Chondrocyte (in vitro differentiated cells): ENCODE results near the gene TMEM138. TPM values are rescaled to one million over a fixed set of nuclear protein-coding genes. Genes with fewer than 3 reads are reported as not detected.

Experiments
- DNase-seq: peaks from one replicate; pipeline ENCODE4 v3.0.0; 2021; ENCODE audit warnings: mixed read lengths, low spot score
- H3K27ac Mint-ChIP-seq: one replicate; pipeline ENCODE4 v1.8.0; 2021; ENCODE audit warnings: mild to moderate bottlenecking, moderate library complexity, mixed read lengths; ENCODE audit not compliant: unreplicated experiment
- H3K27me3 Mint-ChIP-seq: 2 replicates; pipeline ENCODE4 v1.8.0; 2021; ENCODE audit warnings: low read depth, mixed read lengths
- H3K36me3 Mint-ChIP-seq: 2 replicates; pipeline ENCODE4 v1.8.0; 2021; ENCODE audit warnings: low read depth, mixed read lengths
- H3K4me1 Mint-ChIP-seq: 2 replicates; pipeline ENCODE4 v1.8.0; 2021; ENCODE audit warnings: low read depth, mild to moderate bottlenecking, mixed read lengths
- H3K4me3 Mint-ChIP-seq: one replicate; pipeline ENCODE4 v1.8.0; 2021; ENCODE audit warnings: mild to moderate bottlenecking, moderate library complexity, mixed read lengths; ENCODE audit not compliant: unreplicated experiment
- H3K9me3 Mint-ChIP-seq: 2 replicates; pipeline ENCODE4 v1.8.0; 2021; ENCODE audit warnings: low read depth, mixed read lengths
- total RNA-seq: library from RNA; stranded (reverse); gene quantifications from 3 replicates; pipeline ENCODE4 v1.2.1, GENCODE V29; 2021
- TF ChIP-seq, protein P1 (sequence below): fragments of 200-600 bp; sonication (generic); IDR thresholded peaks from 2 replicates; pipeline ENCODE4 v1.5.0; 2021; ENCODE audit warnings: antibody characterized with exemption, mild to moderate bottlenecking, moderate library complexity

Gene TMEM138
- total RNA-seq, 1 donor from 2014 or later: 46.7 TPM

DNA sequence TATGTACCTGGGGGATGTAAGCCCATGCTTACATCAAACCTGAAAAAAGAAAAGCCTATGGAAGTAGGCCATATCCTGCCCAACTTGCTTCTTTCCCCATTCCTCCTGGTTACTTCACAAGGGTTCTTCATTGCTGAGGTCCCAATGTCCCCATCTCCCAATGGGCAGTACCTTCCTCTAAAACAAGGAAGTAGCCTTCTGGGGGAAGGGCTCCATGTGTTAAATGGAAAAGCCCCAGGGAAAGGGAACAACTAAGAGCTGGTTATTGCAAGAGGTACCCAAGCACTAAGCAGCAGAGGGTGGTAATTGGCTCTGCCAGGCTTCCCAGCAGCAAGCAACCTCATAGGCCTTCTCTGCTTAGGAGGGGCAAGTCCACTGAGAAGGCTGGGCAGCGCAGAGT is 41.5 kb downstream of the TMEM138 start:
- H3K36me3 Mint-ChIP-seq: peaks cover 23% of the 10 kb centered on the region
- H3K27me3 Mint-ChIP-seq: no peaks in the 10 kb centered on the region
- no peaks in the 10 kb centered on the region for H3K9me3 Mint-ChIP-seq
- TF ChIP-seq, protein P1, sequence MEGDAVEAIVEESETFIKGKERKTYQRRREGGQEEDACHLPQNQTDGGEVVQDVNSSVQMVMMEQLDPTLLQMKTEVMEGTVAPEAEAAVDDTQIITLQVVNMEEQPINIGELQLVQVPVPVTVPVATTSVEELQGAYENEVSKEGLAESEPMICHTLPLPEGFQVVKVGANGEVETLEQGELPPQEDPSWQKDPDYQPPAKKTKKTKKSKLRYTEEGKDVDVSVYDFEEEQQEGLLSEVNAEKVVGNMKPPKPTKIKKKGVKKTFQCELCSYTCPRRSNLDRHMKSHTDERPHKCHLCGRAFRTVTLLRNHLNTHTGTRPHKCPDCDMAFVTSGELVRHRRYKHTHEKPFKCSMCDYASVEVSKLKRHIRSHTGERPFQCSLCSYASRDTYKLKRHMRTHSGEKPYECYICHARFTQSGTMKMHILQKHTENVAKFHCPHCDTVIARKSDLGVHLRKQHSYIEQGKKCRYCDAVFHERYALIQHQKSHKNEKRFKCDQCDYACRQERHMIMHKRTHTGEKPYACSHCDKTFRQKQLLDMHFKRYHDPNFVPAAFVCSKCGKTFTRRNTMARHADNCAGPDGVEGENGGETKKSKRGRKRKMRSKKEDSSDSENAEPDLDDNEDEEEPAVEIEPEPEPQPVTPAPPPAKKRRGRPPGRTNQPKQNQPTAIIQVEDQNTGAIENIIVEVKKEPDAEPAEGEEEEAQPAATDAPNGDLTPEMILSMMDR: no peak
- H3K4me1 Mint-ChIP-seq: peaks cover 38% of the 10 kb centered on the region
- H3K27ac Mint-ChIP-seq: peak overlapping the region; percentile 92
- no peak for DNase-seq
- H3K4me3 Mint-ChIP-seq: no peak overlapping the region

DNA sequence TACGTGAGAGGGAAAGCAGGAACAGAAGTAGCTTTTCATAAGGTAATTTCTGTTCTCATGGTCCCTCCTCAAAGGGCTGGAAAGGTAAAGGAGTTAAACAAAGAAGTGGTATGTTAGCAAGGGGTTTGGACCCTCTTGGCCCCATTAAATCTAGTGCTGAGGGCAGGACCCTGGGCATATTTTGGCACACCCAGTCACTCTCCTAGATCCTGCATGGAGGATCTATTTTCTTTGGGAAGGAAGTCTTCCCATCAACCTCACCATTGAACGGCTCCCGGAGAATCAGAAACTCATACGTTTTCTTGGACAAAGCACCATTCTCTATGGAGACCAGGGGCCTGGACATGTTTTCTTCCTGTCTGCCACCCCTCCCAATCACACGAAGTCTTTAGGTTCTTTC is 41.9 kb downstream of the TMEM138 start:
- DNase-seq: no peak
- peaks cover 20% of the 10 kb centered on the region for H3K36me3 Mint-ChIP-seq
- H3K27me3 Mint-ChIP-seq: no peaks in the 10 kb centered on the region
- H3K9me3 Mint-ChIP-seq: no peaks in the 10 kb centered on the region
- peak overlapping the region; percentile 92 for H3K27ac Mint-ChIP-seq
- H3K4me3 Mint-ChIP-seq: no peak overlapping the region
- peaks cover 38% of the 10 kb centered on the region for H3K4me1 Mint-ChIP-seq
- TF ChIP-seq, protein P1: no peak

DNA sequence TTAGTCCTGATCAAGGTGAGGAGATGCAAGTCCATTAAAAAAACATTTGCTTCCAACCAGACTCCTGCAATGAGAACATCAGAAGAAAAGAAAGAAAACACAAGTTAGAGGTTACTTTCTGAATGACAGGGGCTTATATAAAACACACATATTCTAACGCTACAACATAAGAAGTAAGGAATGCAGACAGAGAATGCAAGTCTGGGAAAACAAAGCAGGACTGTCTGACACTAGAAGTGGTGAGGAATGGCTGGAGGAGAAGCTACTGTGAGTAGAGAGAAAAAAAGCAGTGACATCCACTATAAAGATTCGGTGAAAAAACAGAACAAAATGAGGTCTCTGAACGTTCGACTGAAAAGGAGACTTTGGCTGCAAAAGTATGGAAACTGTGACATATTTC is 42.5 kb downstream of the TMEM138 start:
- H3K27ac Mint-ChIP-seq: peak overlapping the region; percentile 92

DNA sequence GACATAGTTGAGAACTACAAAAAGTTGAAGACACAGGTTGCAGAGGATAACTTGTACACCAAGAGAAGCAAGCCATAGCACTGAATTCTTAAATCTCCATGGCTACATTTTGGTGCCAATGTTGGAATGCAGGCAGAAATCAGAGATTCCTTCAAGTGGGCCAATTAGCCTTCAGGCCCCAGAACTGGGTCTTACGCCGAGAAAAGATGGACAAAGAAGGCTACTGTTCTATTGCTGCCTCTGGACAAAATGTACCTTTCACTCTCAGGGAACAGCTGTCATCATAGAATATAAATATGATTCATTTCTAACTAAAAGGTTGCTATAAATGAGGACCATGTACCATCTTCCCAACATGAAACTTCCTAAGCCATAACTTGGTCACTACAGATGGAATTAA is 43.9 kb downstream of the TMEM138 start:
- no peaks in the 10 kb centered on the region for H3K27me3 Mint-ChIP-seq
- H3K4me1 Mint-ChIP-seq: peaks cover 38% of the 10 kb centered on the region
- no peaks in the 10 kb centered on the region for H3K9me3 Mint-ChIP-seq
- peak overlapping the region; percentile 67 for H3K27ac Mint-ChIP-seq
- H3K36me3 Mint-ChIP-seq: peaks cover 25% of the 10 kb centered on the region
- TF ChIP-seq, protein P1: no peak
- no peak for DNase-seq
- H3K4me3 Mint-ChIP-seq: no peak overlapping the region

More for the DNA sequence above, 42.5 kb downstream of the TMEM138 start:
- Mint-ChIP-seq H3K4me3 (peak overlapping the region; percentile 26), H3K4me1 (peaks cover 38% of the 10 kb centered on the region), H3K9me3 (no peaks in the 10 kb centered on the region), H3K27me3 (no peaks in the 10 kb centered on the region), H3K36me3 (peaks cover 22% of the 10 kb centered on the region)
- no peak for DNase-seq
- TF ChIP-seq, protein P1: no peak

DNA sequence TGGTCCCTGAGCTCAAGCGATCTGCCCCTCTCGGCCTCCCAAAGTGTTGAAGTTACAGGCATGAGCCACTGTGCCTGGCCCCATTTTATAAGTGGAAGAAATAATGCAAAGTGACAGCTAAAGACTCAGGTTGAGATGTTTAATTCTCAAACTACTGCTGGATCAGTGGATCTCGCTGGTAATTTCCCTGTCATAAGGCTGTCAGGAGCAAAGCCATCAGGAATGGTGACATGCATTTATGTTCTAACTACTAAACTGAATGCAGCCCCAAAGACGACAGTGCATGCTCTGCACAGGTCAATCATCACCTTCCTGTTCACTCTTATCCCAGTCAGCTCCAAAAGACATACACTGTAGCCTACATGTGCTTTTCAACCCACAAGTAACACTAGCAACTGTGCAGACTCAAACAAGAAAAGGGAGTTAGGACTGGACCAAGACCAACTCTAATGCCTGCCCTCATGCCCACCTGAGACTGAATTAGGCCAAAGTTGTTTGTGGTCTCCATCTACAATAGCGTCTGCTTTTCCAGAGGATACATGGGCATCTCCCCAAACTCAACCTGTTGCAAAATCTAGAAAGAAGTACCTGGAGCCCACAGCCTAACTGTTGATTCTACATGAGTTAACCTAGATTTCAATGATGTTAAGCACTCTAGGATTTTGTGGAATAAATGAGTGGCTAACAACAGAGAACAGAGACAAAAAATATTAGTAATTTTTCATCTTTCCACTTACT is 45.0 kb downstream of the TMEM138 start:
- Mint-ChIP-seq H3K27ac (peak overlapping the region; percentile 65), H3K27me3 (no peaks in the 10 kb centered on the region), H3K9me3 (no peaks in the 10 kb centered on the region), H3K4me3 (no peak overlapping the region), H3K4me1 (peaks cover 38% of the 10 kb centered on the region), H3K36me3 (peaks cover 34% of the 10 kb centered on the region)
- DNase-seq: no peak
- TF ChIP-seq, protein P1: no peak
